Measurements from ENCODE around the gene SLC1A3.

- TF ChIP-seq CTCF (IDR thresholded peaks at IDR 0.05), result no peak
- TF ChIP-seq POLR2A (IDR thresholded peaks at IDR 0.05), result no peak
Measured at GRCh38 chr5:36654564-36654963, 48.2 kb downstream of the SLC1A3 start.

Data from body of pancreas (tissue), 4 donors.